Activated T-helper 1 cell treated with Interleukin-2 at 50 U/mL for 16 hours (primary cell): ENCODE data around the gene ZNF665.
A peak's percentile ranks its signal among the peaks of the same experiment; 100 is the strongest.
"Not testable (repeated sequence)": the region's sequence is repeated elsewhere in the genome, so short reads cannot be mapped to it uniquely, and the experiment has no call there.

Experiments used
- DNase-seq: peaks from one replicate; pipeline ENCODE4 v3.0.0-alpha.2; 2020; ENCODE audit warnings: low read depth

ZNF665 gene

DNA sequence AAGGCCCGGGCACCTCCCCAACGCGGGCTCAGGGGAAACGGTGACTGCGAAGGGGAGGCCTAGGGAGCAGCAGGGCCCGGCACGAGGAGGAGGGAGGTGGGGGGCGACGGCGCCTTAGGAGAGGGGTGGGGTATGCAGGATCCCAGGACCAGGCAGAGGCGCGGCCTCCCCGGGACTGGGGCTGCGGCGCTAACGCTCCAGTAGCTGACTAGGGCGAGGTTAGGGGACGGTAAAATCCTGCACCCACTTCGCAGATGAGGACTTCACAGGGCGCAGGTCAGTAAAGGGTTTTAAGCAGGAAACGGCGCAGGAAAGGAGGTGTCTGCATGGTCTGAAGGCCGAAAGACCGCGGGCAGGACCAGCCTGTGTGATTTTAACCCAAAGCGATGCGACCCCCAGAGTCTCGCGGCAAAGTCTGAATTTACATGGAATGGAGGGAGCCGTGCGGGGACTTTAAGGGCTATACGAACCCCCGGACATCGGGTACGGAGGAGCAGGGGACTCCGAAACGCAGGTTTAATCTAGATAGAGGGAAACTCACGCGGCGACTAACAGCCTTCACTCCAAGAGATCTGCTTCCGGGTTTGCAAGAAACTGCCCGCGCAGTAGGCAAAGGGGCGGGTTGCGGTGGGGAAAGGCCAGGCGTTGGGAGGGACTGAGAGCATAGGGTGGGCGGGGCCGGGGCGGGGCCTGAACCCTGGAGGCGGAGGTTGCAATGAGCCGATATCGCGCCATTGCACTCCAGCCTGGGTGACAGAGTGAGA, at the start of gene ZNF665:
TSS of gene ZNF665 (minus strand) at position 588 of the 764 bp plus-strand sequence. CDS start 10,460 bp downstream, outside the sequence.
- peak; percentile 55 for DNase-seq

DNA sequence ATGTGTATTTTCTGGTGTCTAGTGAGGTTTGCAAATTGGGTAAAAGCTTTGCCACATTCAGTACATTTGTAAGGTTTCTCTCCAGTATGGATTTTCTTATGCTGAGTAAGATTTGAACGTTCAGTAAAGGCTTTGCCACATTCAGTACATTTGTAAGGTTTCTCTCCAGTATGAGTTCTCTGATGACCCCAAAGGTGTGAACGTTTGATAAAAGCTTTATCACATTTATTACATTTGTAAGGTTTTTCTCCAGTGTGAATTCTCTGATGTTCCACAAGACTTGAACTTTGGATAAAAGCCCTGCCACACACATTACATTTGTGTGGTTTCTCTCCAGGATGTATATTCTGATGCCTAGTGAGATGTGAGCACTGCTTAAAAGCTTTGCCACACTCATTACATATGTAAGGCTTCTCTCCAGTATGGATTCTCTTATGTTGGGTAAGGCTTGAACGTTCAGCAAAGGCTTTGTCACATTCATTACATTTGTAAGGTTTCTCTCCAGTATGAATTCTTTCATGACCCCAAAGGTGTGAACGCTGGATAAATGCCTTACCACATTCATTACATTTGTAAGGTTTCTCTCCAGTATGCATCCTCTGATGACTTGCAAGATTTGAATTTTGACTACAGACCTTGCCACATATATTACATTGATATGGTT, 44.1 kb upstream of the ZNF665 start:
- no peak for DNase-seq

DNA sequence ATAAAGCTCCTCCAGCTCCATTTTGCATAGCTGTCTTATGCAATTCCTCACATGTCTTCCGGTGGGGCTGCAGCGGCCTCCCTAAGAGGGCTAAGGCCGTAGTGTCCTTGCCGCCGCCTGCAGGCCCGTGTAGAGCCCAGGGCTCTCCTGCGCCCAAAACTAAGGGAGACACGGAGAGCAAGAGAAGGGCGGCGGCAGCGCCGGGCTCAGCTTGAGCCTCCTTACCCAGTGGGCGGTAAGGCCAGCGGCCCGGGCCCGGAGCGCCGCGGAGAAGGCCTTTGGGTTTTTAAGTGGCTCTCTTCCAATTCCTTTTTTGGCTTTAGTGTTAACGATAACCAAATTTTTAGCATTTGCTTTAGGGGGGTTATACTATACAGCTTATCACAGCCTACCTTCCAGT, 31.4 kb upstream of the ZNF665 start:
- DNase-seq = no peak

DNA sequence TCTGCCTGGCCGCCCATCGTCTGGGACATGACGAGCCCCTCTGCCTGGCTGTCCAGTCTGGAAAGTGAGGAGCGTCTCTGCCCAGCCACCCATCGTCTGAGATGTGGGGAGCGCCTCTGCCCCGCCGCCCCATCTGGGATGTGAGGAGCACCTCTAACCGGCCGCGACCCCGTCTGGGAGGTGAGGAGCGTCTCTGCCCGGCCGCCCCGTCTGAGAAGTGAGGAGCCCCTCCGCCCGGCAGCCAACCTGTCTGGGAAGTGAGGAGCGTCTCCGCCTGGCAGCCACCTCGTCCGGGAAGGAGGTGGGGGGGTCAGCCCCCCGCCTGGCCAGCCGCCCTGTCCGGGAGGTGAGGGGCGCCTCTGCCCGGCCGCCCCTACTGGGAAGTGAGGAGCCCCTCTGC, 29.6 kb upstream of the ZNF665 start:
- DNase-seq = not testable (repeated sequence)

DNA sequence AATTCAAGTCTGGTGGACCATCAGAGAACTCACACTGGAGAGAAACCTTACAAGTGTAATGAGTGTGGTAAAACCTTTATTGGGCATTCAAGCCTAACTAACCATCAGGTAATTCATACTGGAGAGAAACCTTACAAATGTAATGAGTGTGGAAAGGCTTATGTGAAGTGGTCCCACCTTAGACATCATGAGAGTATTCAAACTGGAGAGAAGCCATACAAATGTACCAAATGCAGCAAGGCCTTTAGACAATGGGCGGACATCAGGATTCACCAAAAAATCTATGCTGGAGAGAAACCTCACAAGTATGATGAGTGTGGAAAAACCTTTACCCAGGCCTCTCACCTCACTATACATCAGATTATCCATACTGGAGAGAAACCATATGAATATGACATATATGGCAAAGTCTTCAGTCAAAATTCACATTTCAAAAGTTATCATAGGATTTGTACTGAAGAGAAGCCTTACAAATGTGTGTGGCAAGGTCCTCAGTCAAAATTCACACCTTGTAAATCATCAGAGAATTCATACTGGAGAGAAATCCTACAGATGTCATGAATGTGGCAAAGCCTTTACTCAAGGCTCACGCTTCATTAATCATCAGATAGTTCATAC, 19.7 kb upstream of the ZNF665 start:
- DNase-seq = no peak

DNA sequence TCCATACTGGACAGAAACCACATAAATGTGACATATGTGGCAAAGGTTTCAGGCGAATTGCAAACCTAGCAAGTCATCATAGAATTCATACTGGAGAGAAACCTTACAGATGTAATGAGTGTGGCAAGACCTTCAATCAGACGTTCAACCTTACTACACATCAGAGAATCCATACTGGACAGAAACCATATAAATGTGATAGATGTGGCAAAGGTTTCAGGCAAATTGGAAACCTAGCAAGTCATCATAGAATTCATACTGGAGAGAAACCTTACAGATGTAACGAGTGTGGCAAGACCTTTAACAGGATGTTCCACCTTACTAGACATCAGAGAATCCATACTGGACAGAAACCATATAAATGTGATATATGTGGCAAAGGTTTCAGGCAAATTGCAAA, 18.4 kb upstream of the ZNF665 start:
- DNase-seq = not testable (repeated sequence)

DNA sequence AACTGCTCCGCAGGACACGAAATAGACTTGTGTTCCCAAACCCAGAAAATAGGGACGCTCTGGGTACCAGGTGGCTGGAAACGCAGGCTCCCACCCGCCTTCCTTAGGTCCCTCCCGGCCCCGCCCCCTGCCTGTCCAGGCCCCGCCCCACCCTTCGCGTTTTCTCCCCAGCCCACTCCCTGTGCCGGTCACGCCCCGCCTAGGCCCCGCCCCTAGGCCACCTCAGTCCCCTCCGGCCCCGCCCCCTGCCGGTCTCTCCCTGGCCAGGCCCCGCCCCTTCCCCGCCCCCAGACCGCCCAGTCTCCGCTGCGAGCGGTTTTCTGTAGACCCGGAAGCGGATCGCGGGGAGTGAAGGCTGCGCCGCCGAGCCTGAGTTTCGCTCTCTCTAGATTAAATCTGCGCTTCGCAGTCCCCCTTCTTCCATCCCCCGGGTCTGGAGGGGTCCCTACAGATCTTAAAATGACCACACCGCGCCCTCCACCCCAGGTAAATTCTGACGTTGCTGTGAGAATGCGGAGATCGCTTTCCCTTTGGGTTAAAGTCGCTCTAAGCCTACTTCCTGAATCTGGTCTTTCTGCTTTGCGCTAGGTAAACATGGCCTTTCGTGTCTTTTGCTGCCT, 3.7 kb upstream of the ZNF665 start:
- peak; percentile 91 for DNase-seq

DNA sequence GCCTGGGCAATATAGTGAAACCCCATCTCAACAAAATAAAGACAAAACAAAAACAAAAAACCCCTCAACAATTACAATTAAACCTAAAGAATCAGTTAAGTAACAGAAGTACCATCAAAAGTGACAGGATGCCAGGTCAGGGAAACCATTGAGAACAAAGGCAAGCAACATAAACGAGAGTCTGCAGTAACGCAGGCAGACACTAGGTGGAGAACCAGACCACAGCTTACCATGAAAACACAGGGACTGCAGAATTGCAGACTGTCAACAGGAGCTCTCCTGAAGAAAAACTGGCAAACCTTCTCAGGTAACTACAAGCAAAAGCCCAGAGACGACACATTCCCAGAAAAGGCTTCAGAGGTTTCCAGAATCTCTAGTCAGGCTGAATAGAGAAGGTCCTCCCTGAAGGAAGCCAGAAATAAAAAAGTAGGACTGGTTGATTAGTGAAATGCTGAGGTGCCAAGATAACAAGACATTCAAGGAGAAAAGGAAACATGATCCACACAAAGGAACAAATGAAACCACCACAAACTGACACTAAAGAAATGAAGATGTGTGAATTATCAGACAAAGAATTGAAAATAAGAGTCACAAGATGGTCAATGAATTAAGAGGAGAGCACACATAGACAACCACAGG, 2.2 kb upstream of the ZNF665 start:
- peak; percentile 49 for DNase-seq

DNA sequence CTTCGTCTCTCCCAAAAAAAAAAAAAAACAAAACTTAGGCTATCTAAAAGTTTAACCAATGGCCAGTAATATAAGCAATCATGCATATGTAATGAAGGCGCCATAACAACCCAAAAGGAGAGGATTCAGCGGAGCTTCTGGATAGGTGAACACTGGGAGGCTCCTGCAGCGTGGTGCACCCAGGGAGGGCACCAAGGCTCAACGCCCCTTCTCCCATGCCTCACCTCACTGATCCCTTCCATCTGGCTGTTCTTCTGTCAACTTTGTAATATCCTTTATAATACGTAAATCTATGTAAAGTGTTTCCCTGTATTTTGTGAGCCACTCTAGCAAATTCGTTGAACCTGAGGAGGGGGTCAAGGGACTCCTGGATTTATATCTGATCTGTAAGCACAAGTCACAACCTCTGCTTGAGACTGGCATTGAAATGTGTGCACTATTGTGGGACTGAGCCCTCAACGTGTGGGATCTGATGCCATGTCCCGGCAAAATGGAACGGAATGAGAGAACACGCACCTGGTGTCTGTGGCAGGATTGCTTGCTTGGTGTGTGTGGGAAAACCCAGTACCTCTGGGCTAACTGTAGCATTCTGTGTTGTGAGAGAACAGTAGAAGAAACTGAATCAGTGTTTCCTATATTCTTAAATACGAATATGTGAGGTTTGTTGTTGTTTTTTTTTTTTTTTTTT, 521 bp upstream of the ZNF665 start:
- no peak for DNase-seq

DNA sequence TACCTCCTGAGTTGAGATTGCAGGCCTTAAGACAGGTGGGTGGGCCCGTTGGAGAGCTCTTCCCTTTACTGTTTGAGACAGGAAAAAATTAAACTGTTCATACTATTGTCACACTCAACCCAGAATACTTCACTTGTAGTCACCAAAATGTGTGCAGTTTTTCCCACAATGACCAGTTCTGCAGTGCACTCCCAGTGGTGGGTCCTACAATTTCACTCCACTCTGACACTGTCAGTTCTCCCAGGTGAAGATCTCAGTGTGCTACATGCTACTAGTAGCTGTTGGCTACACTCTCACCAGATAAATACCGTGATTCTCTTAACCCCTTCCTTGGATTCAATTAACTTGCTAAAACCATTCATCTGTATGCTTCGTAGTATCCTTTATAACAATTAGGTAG, 2.9 kb downstream of the ZNF665 start:
- no peak for DNase-seq

DNA sequence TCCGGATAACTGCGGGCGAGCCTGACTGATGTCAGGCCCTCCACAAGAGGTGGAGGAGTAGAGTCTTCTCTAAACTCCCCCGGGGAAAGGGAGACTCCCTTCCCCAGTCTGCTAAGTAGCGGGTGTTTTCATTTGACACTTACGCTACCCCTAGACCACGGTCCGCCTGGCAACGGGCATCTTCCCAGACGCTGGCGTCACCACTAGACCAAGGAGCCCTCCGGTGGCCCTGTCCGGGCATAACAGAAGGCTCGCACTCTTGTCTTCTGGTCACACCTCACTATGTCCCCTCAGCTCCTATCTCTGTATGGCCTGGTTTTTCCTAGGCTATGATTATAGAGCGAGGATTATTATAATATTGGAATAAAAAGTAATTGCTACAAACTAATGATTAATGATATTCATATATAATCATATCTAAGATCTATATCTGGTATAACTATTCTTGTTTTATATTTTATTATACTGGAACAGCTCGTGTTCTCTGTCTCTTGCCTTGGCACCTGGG, 3.4 kb downstream of the ZNF665 start:
- not testable (repeated sequence) for DNase-seq

DNA sequence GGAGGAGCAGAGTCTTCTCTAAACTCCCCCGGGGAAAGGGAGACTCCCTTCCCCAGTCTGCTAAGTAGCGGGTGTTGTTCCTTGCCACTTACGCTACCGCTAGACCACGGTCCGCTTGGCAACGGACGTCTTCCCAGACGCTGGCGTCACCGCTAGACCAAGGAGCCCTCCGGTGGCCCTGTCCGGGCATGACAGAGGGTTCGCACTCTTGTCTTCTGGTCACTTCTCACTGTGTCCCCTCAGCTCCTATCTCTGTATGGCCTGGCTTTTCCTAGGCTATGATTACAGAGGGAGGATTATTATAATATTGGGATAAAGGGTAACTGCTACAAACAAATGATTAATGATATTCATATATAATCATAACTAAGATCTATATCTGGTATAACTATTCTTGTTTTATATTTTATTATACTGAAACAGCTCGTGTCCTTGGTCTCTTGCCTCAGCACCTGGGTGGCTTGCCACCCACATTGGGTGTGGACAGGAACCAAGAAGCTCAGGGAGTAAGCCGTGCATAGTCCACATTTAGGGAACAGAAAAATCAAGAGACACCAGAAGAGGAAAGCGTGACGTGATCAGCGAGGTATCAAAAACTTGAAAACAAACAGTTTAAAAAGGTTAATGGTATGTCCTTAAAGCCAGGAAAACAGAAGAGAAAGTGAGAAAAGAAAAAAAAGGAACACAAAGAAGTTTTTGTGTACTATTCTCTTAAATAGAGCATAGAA, 7.8 kb downstream of the ZNF665 start:
- DNase-seq = not testable (repeated sequence)

DNA sequence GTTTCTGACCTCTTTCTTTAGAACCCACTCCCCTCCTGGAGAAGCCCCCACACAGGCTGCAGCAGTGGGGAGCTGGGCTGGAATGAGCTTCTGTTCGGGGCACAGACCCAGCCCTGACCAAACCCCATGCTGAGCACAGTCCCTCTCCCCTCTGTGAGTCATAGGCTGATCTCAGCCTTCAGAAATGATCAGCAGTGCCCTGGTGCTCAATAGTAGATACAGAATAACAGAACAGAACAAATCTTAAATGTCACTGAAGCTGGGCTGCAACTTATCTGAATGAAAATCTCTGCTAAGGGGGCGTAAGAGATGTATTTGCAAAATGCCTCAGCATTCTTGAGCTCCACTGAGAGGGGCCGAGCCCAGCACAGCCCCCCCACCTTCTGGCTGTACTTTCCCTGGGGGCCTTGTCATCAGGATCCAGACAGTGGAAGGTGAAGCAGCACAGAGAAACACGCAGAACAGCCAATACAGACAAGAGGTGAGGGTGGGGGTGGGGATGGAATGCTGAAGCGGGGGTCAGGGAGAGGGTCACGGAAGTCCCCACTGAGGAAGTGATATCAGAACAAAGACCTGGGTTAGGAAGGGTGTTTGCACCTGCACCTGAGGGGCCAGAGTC, 9.9 kb downstream of the ZNF665 start:
- DNase-seq = no peak

DNA sequence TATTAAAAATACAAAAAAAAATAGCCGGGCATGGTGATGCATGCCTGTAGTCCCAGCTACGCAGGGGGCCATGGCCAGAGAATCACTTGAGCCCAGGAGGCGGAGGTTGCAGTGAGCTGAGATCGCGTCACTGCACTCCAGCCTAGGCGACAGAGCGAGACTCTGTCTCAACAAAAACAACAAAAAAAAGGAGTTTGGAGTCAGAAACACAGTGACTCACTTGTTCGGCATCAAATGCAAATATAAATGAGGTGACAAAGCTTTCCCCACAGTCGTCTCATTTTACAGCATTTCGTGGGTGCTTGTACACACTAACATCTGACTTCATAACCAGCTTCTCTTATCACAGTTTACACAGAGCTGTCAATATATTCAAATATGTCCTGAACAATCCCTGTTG, 11.0 kb downstream of the ZNF665 start:
- no peak for DNase-seq

DNA sequence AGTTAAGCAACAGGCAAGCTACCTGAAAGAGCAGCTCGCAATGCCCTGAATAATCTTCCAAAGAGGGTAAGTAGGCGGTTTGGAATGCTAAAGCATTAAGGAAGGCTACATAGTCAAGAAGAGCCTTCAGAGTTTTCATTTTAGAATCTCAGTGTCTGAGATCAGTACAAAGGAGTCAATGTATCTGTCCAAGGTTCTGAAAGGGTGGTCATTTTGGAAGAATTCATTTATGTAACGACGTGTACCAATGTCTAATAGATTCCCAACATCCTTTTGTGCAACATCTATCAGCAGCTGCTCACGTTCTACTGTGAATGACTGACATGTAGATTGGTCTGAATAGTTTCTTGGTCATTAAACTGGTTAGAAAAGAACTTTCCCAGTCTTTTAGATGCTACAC, 15.2 kb downstream of the ZNF665 start:
- DNase-seq = no peak

DNA sequence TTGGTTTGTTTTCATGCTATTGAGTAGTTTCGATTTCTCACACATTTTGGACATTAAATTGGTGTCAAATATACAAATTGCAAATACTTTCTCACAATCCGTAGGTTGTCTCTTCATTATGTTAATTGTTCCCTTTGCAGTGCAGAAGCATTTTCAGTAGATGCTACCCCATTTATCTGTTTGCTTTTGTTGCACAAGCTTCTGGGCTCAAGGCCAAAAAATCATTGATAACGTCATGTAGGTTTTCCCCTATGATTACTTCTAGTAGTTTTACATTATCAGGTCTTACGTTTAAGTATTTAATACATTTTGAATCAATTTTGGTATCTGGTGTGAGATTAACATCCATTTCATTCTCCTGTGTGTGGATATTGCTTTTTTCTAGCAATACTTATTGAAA, 20.3 kb downstream of the ZNF665 start:
- DNase-seq = no peak

DNA sequence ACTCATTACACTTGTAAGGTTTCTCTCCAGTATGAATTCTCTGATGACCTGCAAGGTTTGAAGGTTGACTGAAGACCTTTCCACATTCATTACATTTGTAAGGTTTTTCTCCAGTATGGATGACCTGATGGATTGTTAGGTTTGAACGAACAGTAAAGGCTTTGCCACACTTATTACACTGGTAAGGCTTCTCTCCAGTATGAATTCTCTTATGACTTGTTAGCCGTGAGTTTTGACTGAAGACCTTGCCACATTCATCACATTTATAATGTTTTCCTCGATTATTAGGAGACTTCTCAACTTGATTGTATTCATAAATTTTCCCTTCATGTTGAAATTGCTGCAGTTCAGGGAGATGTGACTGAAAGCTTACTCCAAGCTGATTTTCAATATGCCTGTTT, 27.5 kb downstream of the ZNF665 start:
- DNase-seq = no peak

DNA sequence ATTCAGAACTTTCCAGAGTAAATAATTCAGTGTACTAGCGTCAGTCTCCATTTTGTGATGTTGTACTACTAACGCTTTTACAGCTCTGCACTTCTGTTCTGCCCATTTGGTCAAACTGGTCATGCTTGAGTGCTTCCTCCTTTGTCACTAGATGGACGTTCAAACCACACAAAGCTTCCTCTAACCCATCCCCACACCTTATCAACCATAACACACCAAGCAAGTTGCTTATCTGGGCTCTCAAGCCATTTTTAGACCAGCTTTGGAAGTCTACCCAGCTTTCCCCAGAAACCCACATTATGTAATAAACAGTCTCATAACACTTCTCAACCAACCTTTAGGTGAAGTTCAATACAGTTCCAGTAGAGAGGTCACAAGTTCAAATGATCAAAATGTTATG, 32.0 kb downstream of the ZNF665 start:
- DNase-seq = no peak

DNA sequence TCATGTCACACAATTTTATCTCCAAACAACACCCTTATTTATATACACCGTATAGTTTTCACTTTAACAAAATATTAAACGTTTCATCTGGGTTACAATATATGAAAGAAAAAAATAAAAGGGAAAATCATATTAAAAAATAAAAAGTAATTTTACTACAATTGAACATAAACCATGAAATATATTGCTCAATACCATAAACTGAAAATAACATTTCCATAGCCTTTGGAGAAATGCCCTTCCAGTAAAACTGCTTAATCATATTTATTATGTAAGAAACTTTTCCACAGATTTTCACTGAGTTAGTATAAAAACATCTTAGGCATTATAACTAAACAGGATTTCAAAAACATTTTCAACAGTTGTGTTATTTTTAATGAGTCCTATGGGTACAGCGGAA, 32.8 kb downstream of the ZNF665 start:
- no peak for DNase-seq

DNA sequence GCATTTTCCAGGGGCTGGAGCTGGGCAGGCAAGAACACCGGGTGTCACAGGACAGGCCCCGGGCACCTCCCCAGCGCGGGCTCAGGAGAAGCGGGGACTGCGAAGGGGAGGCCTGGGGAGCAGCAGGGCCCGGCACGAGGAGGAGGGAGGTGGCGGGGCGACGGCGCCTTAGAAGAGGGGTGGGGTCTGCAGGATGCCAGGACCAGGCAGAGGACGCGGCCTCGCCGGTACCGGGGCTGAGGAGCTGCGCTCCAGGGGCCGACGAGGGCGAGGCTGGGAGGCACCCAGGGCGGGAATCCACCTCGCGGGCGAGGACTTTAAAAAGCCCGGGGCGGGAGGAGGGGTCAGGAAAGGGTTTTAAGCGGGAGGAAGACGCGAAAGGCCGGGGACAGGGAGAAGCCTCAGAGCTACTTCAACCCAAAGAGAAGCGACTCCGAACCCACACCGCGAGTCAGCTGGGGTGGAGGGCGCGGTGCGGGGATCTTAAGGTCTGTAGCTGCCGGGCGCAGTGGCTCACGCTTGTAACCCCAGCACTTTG, 35.0 kb downstream of the ZNF665 start:
- peak; percentile 2 for DNase-seq
